GM12892 (cell line): Measurements from ENCODE around the gene KCNT1.

ENCODE experiments used
- DNase-seq: peaks from one replicate; pipeline ENCODE4 v3.0.0; 2011; ENCODE audit not compliant: insufficient read length
- FAIRE-seq: peaks from 2 replicates; lab custom pipeline; 2011; peaks lifted over from hg19 to GRCh38; lab: Jason Lieb, UNC
- POLR2A ChIP-seq: IDR thresholded peaks from 2 replicates; pipeline ENCODE4 v1.6.1; 2011; ENCODE audit warnings: low read depth, low read length, control low read depth
- POLR2AphosphoS5 ChIP-seq: IDR thresholded peaks from 2 replicates; pipeline ENCODE4 v1.6.1; 2011; ENCODE audit warnings: low read depth, low read length, control low read depth
- TAF1 ChIP-seq: IDR thresholded peaks from 2 replicates; pipeline ENCODE4 v1.6.1; 2011; ENCODE audit warnings: low read depth, mild to moderate bottlenecking, control low read depth, low read length, borderline replicate concordance

The KCNT1 gene

GRCh38 chr9:135815413-135815812 lies 113.4 kb downstream of the KCNT1 start:
- FAIRE-seq (no peak), DNase-seq (no peak)
- TF ChIP-seq POLR2AphosphoS5 (no peak), POLR2A (no peak), TAF1 (no peak)

- FAIRE-seq (no peak), DNase-seq (no peak)
- no peak for TF ChIP-seq TAF1
- no peak for TF ChIP-seq POLR2AphosphoS5
- no peak for TF ChIP-seq POLR2A
These were observed 114.1 kb downstream of the KCNT1 start for GRCh38 chr9:135815830-135816650.

- TF ChIP-seq POLR2AphosphoS5, result no peak
- no peak for TF ChIP-seq TAF1
- no peak for TF ChIP-seq POLR2A
- DNase-seq (no peak), FAIRE-seq (no peak)
These were observed 114.6 kb downstream of the KCNT1 start for GRCh38 chr9:135816651-135816970.

- DNase-seq, result no peak
- no peak for FAIRE-seq
- TF ChIP-seq TAF1 (no peak), POLR2AphosphoS5 (no peak), POLR2A (no peak)
These were observed 116.1 kb downstream of the KCNT1 start for GRCh38 chr9:135817951-135818717.

- FAIRE-seq (no peak), DNase-seq (no peak)
- TF ChIP-seq POLR2A (no peak), TAF1 (no peak), POLR2AphosphoS5 (no peak)
These were observed 116.9 kb downstream of the KCNT1 start for GRCh38 chr9:135818718-135819475.

- no peak for TF ChIP-seq POLR2AphosphoS5
- TF ChIP-seq POLR2A, result no peak
- no peak for TF ChIP-seq TAF1
- FAIRE-seq (no peak), DNase-seq (no peak)
These were observed 117.9 kb downstream of the KCNT1 start for GRCh38 chr9:135819905-135820304.

- no peak for FAIRE-seq
- TF ChIP-seq TAF1 (no peak), POLR2AphosphoS5 (no peak), POLR2A (no peak)
- no peak for DNase-seq
These were observed 118.7 kb downstream of the KCNT1 start for GRCh38 chr9:135820661-135821060.

- DNase-seq (no peak), FAIRE-seq (no peak)
- TF ChIP-seq POLR2AphosphoS5 (no peak), TAF1 (no peak)
These were observed 119.1 kb downstream of the KCNT1 start for GRCh38 chr9:135821116-135821515.

GRCh38 chr9:135821733-135822373 lies 119.9 kb downstream of the KCNT1 start:
- no peak for FAIRE-seq
- TF ChIP-seq POLR2AphosphoS5 (no peak), TAF1 (no peak), POLR2A (no peak)

GRCh38 chr9:135822374-135822755 lies 120.4 kb downstream of the KCNT1 start:
- DNase-seq (no peak), FAIRE-seq (no peak)
- TF ChIP-seq POLR2AphosphoS5 (no peak), TAF1 (no peak), POLR2A (no peak)

More at GRCh38 chr9:135821733-135822373, 119.9 kb downstream of the KCNT1 start:
- no peak for DNase-seq

GRCh38 chr9:135823036-135823435 lies 121.1 kb downstream of the KCNT1 start:
- TF ChIP-seq POLR2AphosphoS5 (no peak), POLR2A (no peak), TAF1 (no peak)
- FAIRE-seq (no peak), DNase-seq (no peak)
